Right forelimb (tissue), 1 donor: ENCODE data around the gene AQP4.

Experiments
- DNase-seq: peaks from one replicate; pipeline ENCODE4 v3.0.0-alpha.2; 2018

Gene AQP4, protein sequence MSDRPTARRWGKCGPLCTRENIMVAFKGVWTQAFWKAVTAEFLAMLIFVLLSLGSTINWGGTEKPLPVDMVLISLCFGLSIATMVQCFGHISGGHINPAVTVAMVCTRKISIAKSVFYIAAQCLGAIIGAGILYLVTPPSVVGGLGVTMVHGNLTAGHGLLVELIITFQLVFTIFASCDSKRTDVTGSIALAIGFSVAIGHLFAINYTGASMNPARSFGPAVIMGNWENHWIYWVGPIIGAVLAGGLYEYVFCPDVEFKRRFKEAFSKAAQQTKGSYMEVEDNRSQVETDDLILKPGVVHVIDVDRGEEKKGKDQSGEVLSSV

GRCh38 chr18:26865557-26865956 is at the start of gene AQP4:
AQP4 (minus strand) TSS chr18:26865707; CDS start chr18:26865689, 18 bp downstream.
- DNase-seq: no peak

DNA sequence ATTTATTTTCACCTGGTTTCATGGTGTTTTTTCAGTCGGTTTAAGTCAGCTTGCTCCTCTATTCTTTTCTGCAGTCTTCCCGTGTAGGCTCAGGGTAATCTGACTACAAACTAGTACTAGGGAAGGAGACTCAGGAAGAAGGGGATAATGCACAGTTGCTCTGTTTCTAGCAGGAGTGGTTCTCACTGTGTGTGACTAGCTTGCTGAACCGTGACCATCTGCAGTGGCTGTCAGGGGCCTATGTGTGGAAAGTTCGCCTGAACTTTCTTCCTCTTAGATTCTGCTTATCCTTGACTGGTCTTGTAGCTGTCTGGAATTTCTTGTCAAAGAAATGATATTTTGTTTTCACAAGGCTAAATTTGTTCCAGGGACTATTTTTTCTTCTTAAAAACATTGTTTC is 46.3 kb upstream of the AQP4 start:
- DNase-seq: no peak

GRCh38 chr18:26909599-26910290 is 44.2 kb upstream of the AQP4 start:
- DNase-seq: no peak

- no peak for DNase-seq
Observed at GRCh38 chr18:26908906-26909305, 43.4 kb upstream of the AQP4 start.

- DNase-seq: no peak
Observed at GRCh38 chr18:26902291-26902690, 36.8 kb upstream of the AQP4 start.

GRCh38 chr18:26901020-26901419 is 35.5 kb upstream of the AQP4 start:
- DNase-seq: no peak

DNA sequence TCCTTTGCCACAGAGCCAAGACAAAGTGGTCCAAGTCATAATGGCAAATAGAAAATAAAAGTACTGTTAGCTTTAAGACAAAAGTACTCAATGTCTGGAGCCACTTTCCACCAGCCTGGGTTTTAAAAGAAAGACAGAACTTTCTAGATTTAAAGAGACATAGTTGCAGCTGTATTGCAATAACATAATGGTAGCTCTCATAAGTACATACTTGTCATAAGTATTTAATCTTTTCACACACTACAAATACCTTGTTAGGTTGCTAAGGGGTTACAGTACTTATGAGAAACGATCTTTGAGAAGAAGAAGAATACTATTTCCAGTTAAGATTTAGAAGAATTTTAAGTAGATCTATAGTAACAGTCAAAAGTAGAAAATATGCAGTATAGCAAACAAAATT is 28.9 kb upstream of the AQP4 start:
- DNase-seq: no peak

GRCh38 chr18:26893996-26894395 is 28.5 kb upstream of the AQP4 start:
- DNase-seq: peak; percentile 62

GRCh38 chr18:26888259-26888658 is 22.8 kb upstream of the AQP4 start:
- DNase-seq: no peak

DNA sequence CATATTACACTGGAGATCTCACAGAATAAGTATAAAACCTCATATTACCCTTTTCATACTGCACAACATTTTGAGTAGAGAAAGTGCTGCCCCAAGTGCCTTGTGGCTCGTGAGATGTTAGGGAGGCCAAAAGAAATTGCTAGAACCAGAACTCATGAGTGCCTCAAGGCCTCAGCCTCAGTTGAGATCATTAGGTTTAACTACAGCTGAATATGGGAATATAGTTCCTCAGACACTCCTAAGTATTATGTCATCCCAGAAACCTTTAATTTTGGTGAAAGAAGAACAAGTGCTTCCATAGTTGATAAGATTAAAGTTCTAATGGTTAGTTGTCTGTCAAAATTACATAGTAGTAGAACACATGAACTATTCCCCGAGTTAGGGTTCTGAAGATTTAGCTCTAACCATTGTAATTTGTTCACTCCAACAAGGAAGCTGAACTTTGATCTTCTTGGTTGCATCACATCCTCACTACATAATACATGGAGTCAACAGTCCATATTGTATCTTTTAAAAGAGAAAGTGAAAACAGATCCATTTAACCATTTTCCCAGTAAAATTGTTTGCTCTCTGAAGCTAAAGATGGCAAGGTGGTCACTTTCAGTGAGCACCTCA is 9.6 kb upstream of the AQP4 start:
- no peak for DNase-seq

DNA sequence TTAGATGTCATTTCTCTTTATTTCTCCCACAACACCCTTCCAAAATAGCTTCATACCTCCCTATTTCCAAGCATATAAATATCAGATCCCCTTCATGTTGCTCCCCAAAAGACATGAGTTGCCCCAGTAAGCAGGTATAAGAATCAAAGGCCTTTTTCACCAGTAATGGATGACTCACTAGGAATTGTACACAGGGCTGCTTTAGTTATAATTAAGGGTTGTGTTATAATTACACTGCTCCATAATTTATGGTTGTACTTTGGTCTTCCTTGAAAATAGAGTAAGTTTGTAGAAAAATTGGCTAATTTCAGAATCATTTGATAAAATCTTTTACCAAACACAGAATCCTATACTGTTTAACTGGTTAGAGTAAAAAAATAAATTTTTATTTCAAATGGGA is 8.8 kb upstream of the AQP4 start:
- no peak for DNase-seq

- no peak for DNase-seq
Observed at GRCh38 chr18:26869640-26870039, 4.1 kb upstream of the AQP4 start.

DNA sequence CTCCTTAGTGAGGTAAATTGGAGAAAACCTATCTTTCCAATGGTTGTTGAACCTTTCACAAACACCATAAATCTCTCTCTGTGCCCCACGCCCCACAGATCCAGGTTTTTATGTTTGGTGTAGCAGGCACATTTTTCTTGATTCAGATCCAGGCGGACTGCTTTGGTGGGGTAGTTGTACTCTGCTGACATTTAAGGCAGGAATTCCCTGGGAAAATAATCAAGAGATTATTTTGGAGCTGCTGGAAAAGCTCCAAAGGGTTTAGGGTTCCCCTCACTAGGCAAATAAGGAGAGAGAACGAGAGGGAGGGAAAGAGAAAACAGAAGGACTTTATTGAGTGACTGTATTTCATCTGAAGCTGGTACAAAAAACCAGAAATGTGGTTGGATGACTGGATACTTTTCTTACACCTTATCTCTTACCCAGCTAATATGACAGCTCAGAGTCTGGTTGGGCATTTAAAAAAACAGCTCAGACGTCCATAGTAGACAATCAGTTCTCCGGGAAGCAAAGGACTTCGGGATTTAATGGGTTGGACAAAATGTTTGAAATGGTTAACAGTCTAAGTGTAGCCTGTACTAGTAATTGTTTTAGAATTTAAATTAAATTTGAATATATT is 3.6 kb upstream of the AQP4 start:
- DNase-seq: no peak

GRCh38 chr18:26867471-26867870 is 2.0 kb upstream of the AQP4 start:
- DNase-seq: no peak

GRCh38 chr18:26864658-26865057 is 849 bp downstream of the AQP4 start:
- no peak for DNase-seq

- DNase-seq: no peak
Observed at GRCh38 chr18:26863921-26864497, 1.5 kb downstream of the AQP4 start.

DNA sequence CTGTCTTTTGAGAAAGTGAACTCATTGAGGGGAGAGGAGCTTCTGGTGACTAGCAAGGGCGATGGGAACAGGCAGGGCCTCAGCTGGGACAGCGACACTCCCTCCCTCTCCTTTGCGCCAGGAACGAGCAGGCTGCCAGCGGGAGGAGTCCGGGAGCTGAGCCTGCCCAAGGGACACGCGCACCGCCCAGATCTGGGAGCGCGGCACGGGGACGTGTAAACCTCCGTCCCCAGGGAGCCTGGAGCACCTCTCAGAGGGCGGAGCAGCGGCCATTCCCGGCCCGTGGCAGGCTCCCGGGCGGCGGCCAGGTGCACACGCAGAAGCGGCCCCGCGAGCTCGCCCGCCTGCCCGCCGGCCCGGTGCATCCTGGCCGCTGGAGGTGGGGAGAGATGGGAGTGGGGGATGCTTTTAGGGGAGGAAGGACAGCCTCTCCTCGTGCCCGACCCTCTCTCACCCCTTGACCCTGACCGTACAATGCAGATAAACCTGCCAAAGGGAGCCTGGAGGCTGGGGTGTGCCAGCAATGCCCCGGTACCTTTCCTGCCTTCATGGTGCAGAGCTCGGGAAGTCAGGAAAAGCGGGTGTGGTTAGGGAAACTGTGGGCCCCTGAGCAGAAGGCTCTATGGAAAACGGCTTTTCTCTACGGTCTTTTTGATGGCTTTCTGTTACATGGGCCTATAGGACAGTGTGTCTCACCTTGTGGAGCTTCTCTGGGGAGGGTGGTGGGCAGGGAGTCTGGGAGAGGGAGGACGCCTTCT is 2.2 kb downstream of the AQP4 start:
- peak; percentile 60 for DNase-seq

DNA sequence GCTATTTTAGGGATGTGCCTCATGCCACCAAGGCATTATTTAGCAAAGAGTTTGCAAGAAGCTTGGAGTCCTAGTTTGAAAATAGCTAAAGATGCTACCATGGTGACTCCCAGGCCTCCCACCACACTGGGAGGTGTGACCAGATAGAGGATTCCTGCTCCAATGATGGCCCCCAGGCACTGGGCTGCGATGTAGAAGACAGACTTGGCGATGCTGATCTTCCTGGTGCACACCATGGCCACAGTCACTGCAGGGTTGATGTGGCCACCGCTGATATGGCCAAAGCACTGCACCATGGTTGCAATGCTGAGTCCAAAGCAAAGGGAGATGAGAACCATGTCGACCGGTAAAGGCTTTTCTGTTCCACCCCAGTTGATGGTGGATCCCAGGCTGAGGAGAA is 3.4 kb downstream of the AQP4 start:
- DNase-seq: no peak

DNA sequence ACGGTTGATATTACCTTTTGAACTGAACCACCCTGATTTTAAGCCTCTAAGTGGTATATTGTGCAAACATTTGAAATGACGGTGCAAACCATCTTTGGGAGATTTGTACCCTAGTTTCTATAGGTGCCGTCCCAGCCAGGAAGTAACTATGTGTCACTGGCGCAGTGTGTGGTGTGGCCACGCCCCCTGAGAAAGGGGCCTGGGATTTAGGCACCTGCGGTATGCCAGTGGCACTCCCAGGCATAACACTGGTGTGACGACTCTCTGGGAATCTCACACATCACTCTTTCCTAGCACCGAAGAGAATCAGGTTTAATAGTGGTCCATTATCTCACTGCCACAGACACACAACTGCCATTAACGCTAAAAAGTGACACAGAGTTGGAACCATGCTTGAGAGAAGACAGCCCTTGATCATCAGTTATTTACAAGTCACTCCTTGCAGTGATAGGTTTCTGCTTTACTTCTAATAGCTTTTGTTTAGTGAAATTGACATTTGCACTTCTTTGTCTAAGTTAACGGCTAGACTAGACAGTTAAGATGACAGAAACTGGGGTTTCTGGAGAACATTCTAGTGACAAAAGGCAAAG is 11.1 kb downstream of the AQP4 start:
- no peak for DNase-seq

GRCh38 chr18:26853401-26853800 is 12.1 kb downstream of the AQP4 start:
- DNase-seq: no peak

GRCh38 chr18:26843760-26844159 is 21.7 kb downstream of the AQP4 start:
- DNase-seq: no peak

DNA sequence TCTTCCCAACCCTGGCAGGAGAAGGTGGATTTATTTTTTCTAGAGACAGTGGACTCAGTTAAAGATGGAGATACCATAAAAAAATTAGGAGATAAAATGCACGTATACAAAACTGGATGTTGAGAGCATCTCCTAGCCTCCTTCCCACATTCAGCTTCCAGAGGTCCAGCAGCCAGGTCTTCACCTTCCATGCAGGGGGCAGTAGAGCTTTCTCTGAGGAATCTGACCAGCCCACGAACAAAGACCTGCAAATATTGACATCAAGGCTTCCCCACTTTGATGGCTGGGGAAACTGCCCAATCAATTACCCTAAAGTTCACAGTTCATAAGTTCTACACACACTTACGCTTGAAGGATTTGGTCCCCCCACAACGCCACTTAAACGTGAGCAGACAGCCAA is 24.5 kb downstream of the AQP4 start:
- no peak for DNase-seq
